Neural cell (in vitro differentiated cells): ENCODE data around the gene SLC19A1. TPM values are rescaled to one million over a fixed set of nuclear protein-coding genes. Genes with fewer than 3 reads are reported as not detected.
"Not testable (repeated sequence)": the region's sequence is repeated elsewhere in the genome, so short reads cannot be mapped to it uniquely, and the experiment has no call there.

Experiments used
- H2AFZ ChIP-seq: fragments of 200-600, 300-800 bp; sonication (generic), shearing (Covaris generic); 2 replicates; pipeline ENCODE4 v1.6.0; 2014; ENCODE audit warnings: low read depth, mild to moderate bottlenecking, antibody characterized with exemption, low read length, moderate library complexity
- H3F3A ChIP-seq: fragments of 200-600 bp; shearing (Covaris generic); 2 replicates; pipeline ENCODE4 v1.6.1; 2016; ENCODE audit warnings: mild to moderate bottlenecking, moderate library complexity, mixed read lengths, antibody characterized with exemption, low read length; ENCODE audit not compliant: insufficient read depth, poor library complexity, severe bottlenecking
- H3K27ac ChIP-seq: fragments of 200-600, 300-800 bp; sonication (generic), shearing (Covaris generic); 2 replicates; pipeline ENCODE4 v1.5.1; 2014; ENCODE audit warnings: mild to moderate bottlenecking, low read length, moderate library complexity
- H3K27me3 ChIP-seq: fragments of 300-800, 200-600 bp; sonication (generic), shearing (Covaris generic); 2 replicates; pipeline ENCODE4 v1.6.0; 2014; ENCODE audit warnings: mild to moderate bottlenecking, low read depth, low read length, moderate library complexity; ENCODE audit not compliant: insufficient read depth
- H3K36me3 ChIP-seq: fragments of 300-800, 200-600 bp; sonication (generic), shearing (Covaris generic); 2 replicates; pipeline ENCODE4 v1.5.1; 2014; ENCODE audit warnings: mild to moderate bottlenecking, antibody characterized with exemption, low read length, moderate library complexity; ENCODE audit not compliant: insufficient read depth
- H3K4me2 ChIP-seq: fragments of 300-800, 200-600 bp; sonication (generic), shearing (Covaris generic); 2 replicates; pipeline ENCODE4 v1.6.0; 2014; ENCODE audit warnings: mild to moderate bottlenecking, low read length
- H3K4me3 ChIP-seq: fragments of 300-800, 200-600 bp; sonication (generic), shearing (Covaris generic); 2 replicates; pipeline ENCODE4 v1.5.1; 2014; ENCODE audit warnings: mild to moderate bottlenecking, low read length, moderate library complexity
- H3K79me2 ChIP-seq: fragments of 200-600 bp; shearing (Covaris generic); replicated peaks from 2 replicates; pipeline ENCODE4 v1.6.0; 2014; ENCODE audit warnings: mild to moderate bottlenecking, low read length, moderate library complexity; ENCODE audit not compliant: insufficient read depth
- H3K9ac ChIP-seq: fragments of 300-800, 200-600 bp; sonication (generic), shearing (Covaris generic); 2 replicates; pipeline ENCODE4 v1.6.1; 2016; ENCODE audit warnings: mild to moderate bottlenecking, low read length, mixed read lengths
- H3K9me2 ChIP-seq: fragments of 200-600 bp; shearing (Covaris generic); 2 replicates; pipeline ENCODE4 v1.6.1; 2016; ENCODE audit warnings: mild to moderate bottlenecking, low read length, mixed read lengths; ENCODE audit not compliant: insufficient read depth
- H3K9me3 ChIP-seq: fragments of 200-600, 300-800 bp; sonication (generic), shearing (Covaris generic); 2 replicates; pipeline ENCODE4 v1.6.1; 2016; ENCODE audit warnings: mild to moderate bottlenecking, mixed run types, low read length, moderate library complexity, mixed read lengths
- H4K20me1 ChIP-seq: fragments of 200-600 bp; shearing (Covaris generic); 2 replicates; pipeline ENCODE4 v1.6.1; 2016; ENCODE audit warnings: mild to moderate bottlenecking, mixed run types; ENCODE audit not compliant: insufficient read depth
- EP300 ChIP-seq: fragments of 450-650 bp; conservative IDR thresholded peaks from 2 replicates; pipeline ENCODE4 v1.6.1; 2014; ENCODE audit warnings: antibody characterized with exemption, mild to moderate bottlenecking, moderate library complexity; ENCODE audit not compliant: poor library complexity, severe bottlenecking
- EZH2 ChIP-seq: fragments of 200-600, 300-800 bp; shearing (Covaris generic), sonication (generic); IDR thresholded peaks from 2 replicates; pipeline ENCODE4 v1.6.1; 2014; ENCODE audit warnings: antibody characterized with exemption, low read length, borderline replicate concordance, mild to moderate bottlenecking; ENCODE audit not compliant: insufficient read depth, poor library complexity, severe bottlenecking
- MXI1 ChIP-seq: fragments of 450-650 bp; conservative IDR thresholded peaks from 2 replicates; pipeline ENCODE4 v1.6.1; 2014; ENCODE audit warnings: antibody characterized with exemption, mild to moderate bottlenecking; ENCODE audit not compliant: poor library complexity, severe bottlenecking
- POLR2AphosphoS5 ChIP-seq: IDR thresholded peaks from 2 replicates; pipeline ENCODE4 v1.6.1; 2012
- RAD21 ChIP-seq: fragments of 450-650 bp; conservative IDR thresholded peaks from 2 replicates; pipeline ENCODE4 v1.6.1; 2014; ENCODE audit warnings: antibody characterized with exemption, mild to moderate bottlenecking, moderate library complexity
- REST ChIP-seq: IDR thresholded peaks from 2 replicates; pipeline ENCODE4 v1.6.1; 2012; ENCODE audit warnings: borderline replicate concordance
- SMC3 ChIP-seq: fragments of 450-650 bp; conservative IDR thresholded peaks from 2 replicates; pipeline ENCODE4 v1.6.1; 2014; ENCODE audit warnings: antibody characterized with exemption, mild to moderate bottlenecking, moderate library complexity; ENCODE audit not compliant: poor library complexity
- TAF1 ChIP-seq: IDR thresholded peaks from 2 replicates; pipeline ENCODE4 v1.6.1; 2012; ENCODE audit warnings: low read depth
- polyA plus RNA-seq: library from polyadenylated mRNA; depleted of rRNA; stranded (reverse); fragments of >200 nt; gene quantifications from 2 replicates; pipeline ENCODE4 v1.2.3, GENCODE V29; 2014
- TF ChIP-seq, protein P1 (sequence below): fragments of 450-650 bp; IDR thresholded peaks from 2 replicates; pipeline ENCODE4 v1.5.1; 2014; ENCODE audit warnings: antibody characterized with exemption, mild to moderate bottlenecking, moderate library complexity; ENCODE audit not compliant: poor library complexity, severe bottlenecking

SLC19A1 gene
- polyA plus RNA-seq, 1 donor from 2014 or later, result 2.9 TPM

- Histone ChIP-seq H3F3A (no peaks in the 10 kb centered on the region), H3K27me3 (no peaks in the 10 kb centered on the region), H3K9me2 (no peaks in the 10 kb centered on the region), H4K20me1 (no peaks in the 10 kb centered on the region), H3K79me2 (no peaks in the 10 kb centered on the region), H3K27ac (no peak overlapping the region), H3K9me3 (peaks cover 4% of the 10 kb centered on the region), H3K36me3 (no peaks in the 10 kb centered on the region), H2AFZ (no peak overlapping the region), H3K4me2 (no peak overlapping the region), H3K9ac (no peak overlapping the region), H3K4me3 (no peak overlapping the region)
- TF ChIP-seq SMC3 (no peak), MXI1 (no peak), EZH2 (no peak), RAD21 (no peak), POLR2AphosphoS5 (no peak), REST (no peak), EP300 (no peak), TAF1 (no peak)
- TF ChIP-seq, protein P1, sequence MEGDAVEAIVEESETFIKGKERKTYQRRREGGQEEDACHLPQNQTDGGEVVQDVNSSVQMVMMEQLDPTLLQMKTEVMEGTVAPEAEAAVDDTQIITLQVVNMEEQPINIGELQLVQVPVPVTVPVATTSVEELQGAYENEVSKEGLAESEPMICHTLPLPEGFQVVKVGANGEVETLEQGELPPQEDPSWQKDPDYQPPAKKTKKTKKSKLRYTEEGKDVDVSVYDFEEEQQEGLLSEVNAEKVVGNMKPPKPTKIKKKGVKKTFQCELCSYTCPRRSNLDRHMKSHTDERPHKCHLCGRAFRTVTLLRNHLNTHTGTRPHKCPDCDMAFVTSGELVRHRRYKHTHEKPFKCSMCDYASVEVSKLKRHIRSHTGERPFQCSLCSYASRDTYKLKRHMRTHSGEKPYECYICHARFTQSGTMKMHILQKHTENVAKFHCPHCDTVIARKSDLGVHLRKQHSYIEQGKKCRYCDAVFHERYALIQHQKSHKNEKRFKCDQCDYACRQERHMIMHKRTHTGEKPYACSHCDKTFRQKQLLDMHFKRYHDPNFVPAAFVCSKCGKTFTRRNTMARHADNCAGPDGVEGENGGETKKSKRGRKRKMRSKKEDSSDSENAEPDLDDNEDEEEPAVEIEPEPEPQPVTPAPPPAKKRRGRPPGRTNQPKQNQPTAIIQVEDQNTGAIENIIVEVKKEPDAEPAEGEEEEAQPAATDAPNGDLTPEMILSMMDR, result no peak
These were observed 26.1 kb upstream of the SLC19A1 start for GRCh38 chr21:45568383-45568782.

DNA sequence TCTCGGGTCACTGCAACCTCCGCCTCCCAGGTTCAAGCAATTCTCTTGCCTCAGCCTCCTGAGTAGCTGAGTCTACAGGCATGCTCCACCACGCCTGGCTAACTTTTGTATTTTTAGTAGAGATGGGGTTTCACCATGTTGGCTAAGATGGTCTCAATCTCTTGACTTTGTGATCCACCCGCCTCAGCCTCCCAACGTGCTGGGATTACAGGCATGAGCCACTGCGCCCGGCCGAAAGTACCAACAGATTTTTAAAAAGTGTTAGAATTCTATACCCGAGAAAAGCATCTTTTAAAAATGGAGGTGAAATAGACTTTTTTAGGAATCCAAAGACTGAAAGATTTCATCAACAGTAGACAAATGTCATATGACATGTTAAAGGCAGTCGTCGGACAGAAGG, 21.9 kb upstream of the SLC19A1 start:
- H3K36me3 ChIP-seq, H3K9me3 ChIP-seq, H3K27me3 ChIP-seq, H4K20me1 ChIP-seq, H3K9me2 ChIP-seq, H2AFZ ChIP-seq, H3K27ac ChIP-seq, H3K79me2 ChIP-seq, H3K4me2 ChIP-seq, H3F3A ChIP-seq, H3K4me3 ChIP-seq, H3K9ac ChIP-seq: not testable (repeated sequence)

DNA sequence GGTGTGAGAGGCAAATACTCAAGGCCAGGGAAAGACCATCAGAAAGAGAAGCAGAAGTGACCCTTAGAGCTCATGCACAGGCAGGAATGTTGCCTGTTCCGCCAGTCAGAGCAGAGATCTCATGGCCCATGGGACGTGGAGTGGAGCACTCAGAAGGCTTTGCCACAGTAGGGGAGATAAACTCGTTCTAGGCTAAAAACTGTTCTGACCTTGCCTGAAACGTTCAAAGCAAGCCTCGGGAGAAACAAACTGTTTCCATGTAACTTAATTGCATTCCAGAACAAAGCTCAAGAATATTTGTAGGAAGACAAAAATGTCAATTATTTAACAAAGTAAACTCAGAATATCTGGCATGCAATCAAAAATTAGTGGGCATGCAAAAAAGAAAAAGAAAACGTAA, 20.7 kb upstream of the SLC19A1 start:
- Histone ChIP-seq H3K4me3 (no peak overlapping the region), H3K27me3 (no peaks in the 10 kb centered on the region), H3K4me2 (no peak overlapping the region), H3K9me2 (no peaks in the 10 kb centered on the region), H3K27ac (no peak overlapping the region), H3K9me3 (peaks cover 4% of the 10 kb centered on the region), H4K20me1 (no peaks in the 10 kb centered on the region), H3K9ac (no peak overlapping the region), H3F3A (no peaks in the 10 kb centered on the region), H2AFZ (no peak overlapping the region), H3K36me3 (no peaks in the 10 kb centered on the region), H3K79me2 (no peaks in the 10 kb centered on the region)
- TF ChIP-seq POLR2AphosphoS5, result no peak
